CD4-positive, alpha-beta T cell treated with Interleukin-1 beta for 1 hour (primary cell): Measurements from ENCODE around the gene BCL2L11.

Experiments used
- DNase-seq, 2 donors: peaks; one replicate each; pipeline ENCODE4 v3.0.0-alpha.2; 2020 to 2022

Gene BCL2L11

GRCh38 chr2:111171337-111171930 is 50.7 kb downstream of the BCL2L11 start:
- no peak for DNase-seq

GRCh38 chr2:111172666-111173065 is 52.0 kb downstream of the BCL2L11 start:
- DNase-seq: no peak

GRCh38 chr2:111173338-111173737 is 52.6 kb downstream of the BCL2L11 start:
- no peak for DNase-seq

GRCh38 chr2:111173856-111174255 is 53.1 kb downstream of the BCL2L11 start:
- DNase-seq: no peak

GRCh38 chr2:111175615-111176014 is 54.9 kb downstream of the BCL2L11 start:
- no peak for DNase-seq

GRCh38 chr2:111176388-111176787 is 55.7 kb downstream of the BCL2L11 start:
- DNase-seq: no peak

GRCh38 chr2:111176867-111177266 is 56.2 kb downstream of the BCL2L11 start:
- no peak for DNase-seq

- no peak for DNase-seq
These were observed 57.6 kb downstream of the BCL2L11 start for GRCh38 chr2:111178296-111178695.

GRCh38 chr2:111178730-111179405 is 58.2 kb downstream of the BCL2L11 start:
- no peak for DNase-seq

GRCh38 chr2:111182121-111182520 is 61.4 kb downstream of the BCL2L11 start:
- no peak for DNase-seq

GRCh38 chr2:111182740-111183139 is 62.0 kb downstream of the BCL2L11 start:
- DNase-seq: no peak

GRCh38 chr2:111184725-111185310 is 64.1 kb downstream of the BCL2L11 start:
- DNase-seq: no peak

- DNase-seq: no peak
These were observed 64.8 kb downstream of the BCL2L11 start for GRCh38 chr2:111185361-111186022.

GRCh38 chr2:111186121-111186715 is 65.5 kb downstream of the BCL2L11 start:
- no peak for DNase-seq

- no peak for DNase-seq
These were observed 66.2 kb downstream of the BCL2L11 start for GRCh38 chr2:111186933-111187332.

- DNase-seq: no peak
These were observed 68.0 kb downstream of the BCL2L11 start for GRCh38 chr2:111188681-111189080.

- no peak for DNase-seq
These were observed 68.4 kb downstream of the BCL2L11 start for GRCh38 chr2:111189106-111189505.

GRCh38 chr2:111190816-111191540 is 70.3 kb downstream of the BCL2L11 start:
- DNase-seq: no peak

GRCh38 chr2:111191877-111192276 is 71.2 kb downstream of the BCL2L11 start:
- no peak for DNase-seq

- no peak for DNase-seq
These were observed 72.2 kb downstream of the BCL2L11 start for GRCh38 chr2:111192776-111193368.

- peak in 1 of 2 donors; percentile 22 for DNase-seq
These were observed 74.3 kb downstream of the BCL2L11 start for GRCh38 chr2:111194835-111195621.
